Measurements from ENCODE around the gene NCBP2L.

NCBP2L gene

DNA sequence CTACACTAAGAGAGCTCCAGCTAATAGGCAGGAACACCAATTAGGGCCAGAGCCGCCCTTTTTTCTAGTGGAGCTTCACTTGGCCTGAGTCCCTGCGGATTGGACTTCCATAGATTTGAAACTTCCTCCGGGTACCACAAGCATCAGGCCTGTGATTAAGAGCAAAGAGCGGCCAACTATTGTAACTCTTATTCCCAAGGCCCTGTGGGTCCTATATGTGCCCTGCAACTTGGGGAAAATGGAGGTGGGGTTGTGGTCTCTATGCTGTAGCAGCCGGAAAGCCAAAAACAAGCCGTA, at the start of gene NCBP2L:
NCBP2L (plus strand) TSS at position 198 of the 297 bp plus-strand sequence. CDS start 16,488 bp downstream, outside the sequence.
- DNase-seq (ENCODE audit: low read depth), result no peak

DNA sequence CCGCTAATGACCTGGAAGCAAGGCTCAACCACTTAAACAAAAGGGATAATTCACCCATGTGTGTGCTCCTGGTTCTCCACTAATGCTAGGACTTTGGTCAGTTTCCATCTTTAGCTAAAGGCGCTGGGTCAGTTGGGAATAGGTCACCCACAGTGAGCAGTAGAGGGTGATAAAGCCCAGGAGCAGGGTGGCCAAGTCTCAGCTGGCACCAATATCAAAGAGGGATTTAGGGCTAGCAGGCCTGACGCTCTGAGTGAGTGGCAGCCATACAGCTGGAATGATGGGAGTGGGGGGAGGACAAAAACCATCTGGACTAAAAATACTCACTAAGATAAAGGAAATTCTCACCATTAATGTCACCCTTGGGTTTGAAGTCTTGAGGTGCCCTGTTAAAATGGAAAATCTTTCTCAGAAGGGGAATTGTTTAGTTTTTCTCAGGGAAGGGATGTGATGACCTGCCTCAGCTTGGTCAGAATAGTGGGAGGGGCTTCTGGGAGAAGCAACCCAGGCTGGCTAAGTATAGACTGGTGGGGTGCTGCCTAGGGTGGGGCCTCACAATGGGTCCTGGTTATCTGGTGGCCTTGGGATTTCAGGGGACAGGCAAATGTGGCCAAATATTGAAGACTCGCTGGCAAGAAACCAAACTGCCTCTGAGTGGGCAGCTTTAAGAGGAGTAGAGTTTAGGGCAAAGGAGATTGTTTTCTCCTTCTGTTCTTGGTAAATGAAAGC, 49.0 kb upstream of the NCBP2L start:
- no peak for DNase-seq (ENCODE audit: low read depth)

DNA sequence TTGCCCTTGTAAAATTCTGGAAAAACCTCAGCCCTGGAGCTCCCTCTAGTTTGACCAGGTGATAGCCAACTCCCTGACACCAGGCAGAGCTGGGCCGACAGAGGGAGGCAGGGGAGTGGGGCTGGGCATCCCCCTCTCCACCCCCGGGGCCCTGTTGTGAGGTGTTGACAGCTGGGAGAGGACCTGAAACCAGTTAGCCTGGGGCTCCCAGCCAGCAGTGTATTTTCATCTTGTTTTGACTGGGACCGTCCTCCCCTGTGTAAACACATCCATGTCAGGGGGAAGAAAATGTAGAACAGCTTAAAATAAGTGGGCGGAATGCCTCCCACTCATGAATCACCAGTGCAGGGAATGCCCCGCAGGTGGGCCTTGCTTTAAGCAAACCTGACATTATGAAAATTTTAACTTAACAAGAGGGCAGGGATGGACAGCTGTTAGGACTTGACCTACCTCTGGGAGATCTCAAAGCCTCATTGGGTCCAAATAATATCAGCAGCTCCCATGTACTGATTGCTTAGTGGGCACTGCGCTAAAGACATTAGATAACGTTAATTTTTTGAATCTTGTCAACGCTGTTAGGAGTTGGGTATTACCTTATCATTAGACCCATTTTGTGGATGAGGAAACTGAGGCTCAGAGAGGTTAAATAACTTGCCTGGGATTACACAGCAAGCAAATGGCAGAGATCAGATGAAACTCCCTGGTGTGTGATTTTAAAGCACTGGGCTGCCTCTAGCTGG, 47.8 kb upstream of the NCBP2L start:
- DNase-seq (ENCODE audit: low read depth), result no peak

- DNase-seq (ENCODE audit: low read depth), result no peak
These were observed 47.3 kb upstream of the NCBP2L start for GRCh38 chrX:107730298-107730655.

GRCh38 chrX:107730991-107731766, 46.4 kb upstream of the NCBP2L start:
- DNase-seq (ENCODE audit: low read depth), result no peak

DNA sequence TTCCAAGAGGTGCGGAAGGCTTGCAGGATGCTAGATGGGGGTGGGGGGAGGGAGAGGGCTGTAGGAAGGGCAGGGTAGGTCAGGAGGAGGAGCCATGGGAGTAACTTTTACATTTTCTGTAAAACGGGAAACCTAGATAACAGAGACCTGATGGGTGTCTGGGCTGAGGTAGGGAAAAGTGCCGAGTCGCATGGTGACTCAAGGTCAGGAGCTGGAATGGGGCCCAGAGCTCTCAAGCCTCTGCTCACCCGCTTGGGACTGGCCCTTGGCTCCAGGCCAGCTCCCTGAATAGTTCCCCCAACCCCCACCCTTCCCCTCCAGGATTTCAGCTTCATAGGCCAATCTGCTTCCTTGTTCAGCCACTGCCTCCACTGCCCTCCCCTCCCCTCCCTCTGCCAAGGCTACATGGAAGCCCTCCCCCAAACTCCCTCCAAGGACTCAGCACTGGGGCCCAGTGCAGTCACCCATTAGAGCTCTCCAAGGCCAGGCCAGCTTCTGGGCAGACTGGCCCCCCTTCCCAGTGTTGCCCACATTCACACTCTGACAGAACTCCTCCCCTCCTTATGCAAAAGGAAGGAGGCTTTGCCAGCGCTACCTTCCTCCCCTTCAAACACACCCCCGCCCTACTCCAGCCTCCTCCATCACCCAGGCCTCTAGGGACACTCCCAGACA, 45.6 kb upstream of the NCBP2L start:
- no peak for DNase-seq (ENCODE audit: low read depth)

DNA sequence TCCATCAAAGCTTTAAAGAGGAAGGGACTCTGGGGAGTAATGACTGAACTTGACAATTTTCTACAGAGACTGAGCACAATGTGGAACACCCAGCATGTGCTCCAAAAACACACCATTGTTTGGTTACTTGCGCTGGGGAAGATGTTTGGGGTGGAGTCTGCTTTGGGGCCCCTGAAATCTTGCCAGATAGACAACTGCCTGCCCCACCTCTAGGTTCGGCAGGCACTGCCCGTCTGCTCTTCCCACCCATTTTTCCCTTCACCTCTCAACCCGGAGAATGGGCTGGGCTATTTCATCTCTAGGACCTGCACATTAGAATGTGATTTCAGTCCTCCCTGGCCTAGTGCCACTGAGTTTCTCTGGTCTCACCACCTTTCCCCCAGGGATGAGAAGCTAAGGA, 43.8 kb upstream of the NCBP2L start:
- DNase-seq (ENCODE audit: low read depth), result no peak

DNA sequence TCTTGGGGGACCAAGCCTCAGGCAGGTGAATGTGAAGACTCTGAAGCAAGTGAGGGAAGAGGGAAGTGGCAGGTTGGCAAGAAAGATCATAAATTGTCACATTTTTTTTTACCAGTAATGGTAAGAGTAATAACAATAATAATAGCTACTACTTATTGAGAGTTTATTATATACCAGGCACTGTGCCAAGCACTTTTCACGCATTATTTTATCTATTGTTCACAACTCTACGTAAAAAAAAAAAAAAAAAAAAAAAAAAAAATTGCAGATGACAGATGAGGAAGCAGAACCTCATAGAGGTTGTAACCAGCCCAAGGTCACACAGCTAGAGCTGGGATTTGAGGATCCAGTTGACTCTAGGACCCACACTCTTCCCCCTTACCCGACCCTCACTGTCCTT, 42.9 kb upstream of the NCBP2L start:
- DNase-seq (ENCODE audit: low read depth), result no peak

- no peak for DNase-seq (ENCODE audit: low read depth)
These were observed 40.6 kb upstream of the NCBP2L start for GRCh38 chrX:107736781-107737531.

DNA sequence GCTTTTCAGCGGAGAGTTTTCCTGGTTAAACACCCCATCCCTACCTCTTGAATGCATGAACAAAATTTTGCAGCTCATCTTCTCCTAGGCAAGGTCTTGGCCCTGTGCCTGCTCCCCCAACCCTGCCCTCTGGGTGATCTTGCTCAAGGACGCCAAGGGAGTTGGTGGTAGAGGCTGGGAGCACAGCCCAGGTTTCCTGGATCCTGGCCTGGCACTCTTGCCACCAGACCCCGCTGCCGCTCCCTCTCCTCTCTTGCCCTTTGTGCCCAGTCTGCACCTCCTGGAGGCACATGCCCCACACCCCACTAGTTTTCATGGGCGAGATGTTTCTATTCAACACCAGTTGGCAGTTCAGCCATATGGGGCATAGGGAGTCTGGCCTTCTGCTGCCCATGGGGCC, 39.3 kb upstream of the NCBP2L start:
- no peak for DNase-seq (ENCODE audit: low read depth)

- DNase-seq (ENCODE audit: low read depth), result no peak
These were observed 38.8 kb upstream of the NCBP2L start for GRCh38 chrX:107738768-107739167.

- DNase-seq (ENCODE audit: low read depth), result no peak
These were observed 38.0 kb upstream of the NCBP2L start for GRCh38 chrX:107739541-107739940.

- no peak for DNase-seq (ENCODE audit: low read depth)
These were observed 36.1 kb upstream of the NCBP2L start for GRCh38 chrX:107741404-107741790.

GRCh38 chrX:107742700-107743191, 34.8 kb upstream of the NCBP2L start:
- no peak for DNase-seq (ENCODE audit: low read depth)

DNA sequence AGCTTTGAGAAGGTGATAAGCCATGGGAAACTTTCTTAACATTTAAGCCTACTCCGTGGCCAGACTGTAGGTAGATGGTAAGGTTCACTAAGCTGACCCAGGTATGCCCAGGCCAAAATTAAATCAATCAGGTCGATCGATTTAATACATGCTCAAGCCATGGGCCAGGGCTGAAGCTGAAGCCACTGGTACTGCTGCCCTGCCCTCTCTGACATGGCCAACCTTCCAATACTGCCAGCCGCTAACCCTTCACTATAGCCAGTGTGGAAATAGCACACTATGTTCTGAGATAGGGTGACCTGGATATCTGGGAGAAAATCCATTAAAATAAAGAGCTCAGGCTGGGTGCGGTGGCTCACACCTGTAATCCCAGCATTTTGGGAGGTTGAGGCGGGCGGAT, 33.5 kb upstream of the NCBP2L start:
- DNase-seq (ENCODE audit: low read depth), result no peak

DNA sequence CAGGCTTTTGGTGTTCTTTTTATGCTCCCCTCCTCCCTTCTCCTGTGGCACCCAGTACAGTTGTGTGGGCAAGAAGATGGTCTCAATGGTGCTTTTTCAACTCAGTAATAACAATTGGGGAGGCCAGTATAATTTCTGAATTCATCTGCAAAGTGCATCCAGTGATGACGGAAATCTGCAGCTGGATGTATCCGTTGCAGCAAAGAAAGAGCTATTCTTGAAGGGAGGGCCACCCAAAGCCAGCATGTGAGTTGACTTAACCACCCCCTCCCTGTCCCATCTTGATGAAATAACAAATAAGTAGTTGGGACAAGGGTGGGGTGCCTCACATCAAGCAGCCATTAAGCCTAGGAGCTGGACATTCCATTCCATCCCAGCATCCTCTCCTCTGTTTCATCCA, 32.7 kb upstream of the NCBP2L start:
- DNase-seq (ENCODE audit: low read depth), result no peak

GRCh38 chrX:107747596-107748161, 29.9 kb upstream of the NCBP2L start:
- no peak for DNase-seq (ENCODE audit: low read depth)

- no peak for DNase-seq (ENCODE audit: low read depth)
These were observed 29.0 kb upstream of the NCBP2L start for GRCh38 chrX:107748506-107748905.

DNA sequence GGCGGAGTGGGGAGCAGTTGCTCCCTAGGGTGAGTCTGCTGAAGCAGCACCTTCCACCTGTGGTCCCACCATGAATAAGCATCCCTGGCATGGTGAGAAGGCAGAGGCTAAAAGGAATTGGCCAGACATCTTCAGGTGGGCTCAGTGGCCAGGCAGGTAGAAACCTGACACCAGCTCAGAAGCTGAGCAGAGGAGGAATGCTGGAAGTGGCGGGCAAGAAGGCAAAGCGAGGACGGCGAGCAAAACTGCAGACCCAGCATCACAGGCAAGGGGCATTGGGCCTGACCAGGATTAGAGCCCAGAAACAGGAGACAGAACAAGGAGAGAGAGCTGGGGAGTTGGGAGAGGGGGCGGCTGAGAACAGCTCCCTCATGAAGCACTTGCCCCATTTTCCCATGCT, 27.3 kb upstream of the NCBP2L start:
- DNase-seq (ENCODE audit: low read depth), result no peak

- no peak for DNase-seq (ENCODE audit: low read depth)
These were observed 26.6 kb upstream of the NCBP2L start for GRCh38 chrX:107750861-107751445.

DNA sequence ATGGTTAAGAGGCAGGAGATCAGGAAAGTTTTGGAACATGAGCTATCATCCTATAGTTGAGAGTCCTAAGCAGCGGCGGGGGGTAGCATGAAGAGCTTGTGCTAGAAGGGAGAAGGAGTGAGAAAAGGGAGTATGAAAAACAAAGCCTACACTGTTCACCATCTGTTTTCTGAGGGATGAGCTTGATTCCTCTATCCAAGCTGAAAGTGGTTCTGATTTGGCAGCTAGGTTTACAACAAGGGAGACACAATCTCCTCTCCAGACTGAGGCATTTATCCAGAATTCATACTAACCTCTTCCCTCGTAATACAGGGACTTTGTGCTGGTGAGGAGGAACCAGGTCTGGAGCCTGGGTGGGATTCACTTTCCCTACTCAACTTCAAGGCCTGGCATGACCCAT, 25.5 kb upstream of the NCBP2L start:
- no peak for DNase-seq (ENCODE audit: low read depth)
